Subcutaneous abdominal adipose tissue (tissue), 5 donors: ENCODE results near the gene ASB1.
"Not testable (repeated sequence)": the region's sequence is repeated elsewhere in the genome, so short reads cannot be mapped to it uniquely, and the experiment has no call there.

Experiments used
- H3K27ac ChIP-seq: one replicate; pipeline ENCODE4 v1.7.0; 2013; ENCODE audit warnings: low read depth, mild to moderate bottlenecking, inconsistent platforms, low read length, moderate library complexity
- H3K27me3 ChIP-seq, 5 donors: one replicate each; pipeline ENCODE4 v1.7.0; 2013; ENCODE audit warnings: low read length in 5 of 5, inconsistent platforms in 1 of 5; ENCODE audit not compliant: control insufficient read depth in 5 of 5, insufficient read depth in 4 of 5
- H3K36me3 ChIP-seq, 5 donors: one replicate each; pipeline ENCODE4 v1.7.0; 2013; ENCODE audit warnings: low read length in 5 of 5; ENCODE audit not compliant: control insufficient read depth in 5 of 5, insufficient read depth in 5 of 5
- H3K4me1 ChIP-seq, 5 donors: one replicate each; pipeline ENCODE4 v1.7.0; 2013; ENCODE audit warnings: low read length in 5 of 5, mild to moderate bottlenecking in 3 of 5, moderate library complexity in 1 of 5; ENCODE audit not compliant: control insufficient read depth in 5 of 5, insufficient read depth in 5 of 5
- H3K4me3 ChIP-seq, 5 donors: one replicate each; pipeline ENCODE4 v1.7.0; 2013; ENCODE audit warnings: low read length in 5 of 5, low read depth in 1 of 5
- H3K9ac ChIP-seq, 5 donors: one replicate each; pipeline ENCODE4 v1.7.0; 2013; ENCODE audit warnings: low read length in 5 of 5, mild to moderate bottlenecking in 4 of 5, moderate library complexity in 3 of 5
- H3K9me3 ChIP-seq, 5 donors: one replicate each; pipeline ENCODE4 v1.7.0; 2013; ENCODE audit warnings: low read length in 5 of 5; ENCODE audit not compliant: control insufficient read depth in 5 of 5
- donor health status: healthy.
- donor health status: healthy.
- donor health status: healthy.
- donor health status: healthy.
- donor health status: healthy.

Gene ASB1

GRCh38 chr2:238403632-238404405 lies 22.9 kb upstream of the ASB1 start:
- Histone ChIP-seq H3K36me3 (peaks cover 6 to 25% (median 12%) of the 10 kb centered on the region in 5 donors), H3K27ac (no peak overlapping the region), H3K4me1 (no peaks in the 10 kb centered on the region), H3K4me3 (no peak overlapping the region), H3K27me3 (no peaks in the 10 kb centered on the region), H3K9ac (no peak overlapping the region), H3K9me3 (no peaks in the 10 kb centered on the region)

- H3K9me3 ChIP-seq: no peaks in the 10 kb centered on the region
- no peaks in the 10 kb centered on the region for H3K27me3 ChIP-seq
- no peak overlapping the region for H3K27ac ChIP-seq
- peaks cover 0 to 17% (median 11%) of the 10 kb centered on the region in 5 donors for H3K36me3 ChIP-seq
- no peak overlapping the region for H3K9ac ChIP-seq
- no peaks in the 10 kb centered on the region for H3K4me1 ChIP-seq
- H3K4me3 ChIP-seq: no peak overlapping the region
These were observed 22.1 kb upstream of the ASB1 start for GRCh38 chr2:238404406-238405216.

- H3K36me3 ChIP-seq: peaks cover 0 to 18% (median 11%) of the 10 kb centered on the region in 5 donors
- H3K4me3 ChIP-seq, H3K9ac ChIP-seq, H3K27me3 ChIP-seq, H3K27ac ChIP-seq, H3K4me1 ChIP-seq, H3K9me3 ChIP-seq: not testable (repeated sequence)
These were observed 21.5 kb upstream of the ASB1 start for GRCh38 chr2:238405217-238405555.

- H3K27ac ChIP-seq: no peak overlapping the region
- no peaks in the 10 kb centered on the region for H3K9me3 ChIP-seq
- H3K4me1 ChIP-seq: no peaks in the 10 kb centered on the region
- no peak overlapping the region for H3K4me3 ChIP-seq
- no peaks in the 10 kb centered on the region for H3K27me3 ChIP-seq
- H3K9ac ChIP-seq: no peak overlapping the region
- peaks cover 0 to 17% (median 10%) of the 10 kb centered on the region in 5 donors for H3K36me3 ChIP-seq
These were observed 20.3 kb upstream of the ASB1 start for GRCh38 chr2:238406221-238406997.

GRCh38 chr2:238406998-238407285 lies 19.8 kb upstream of the ASB1 start:
- H3K4me1 ChIP-seq: no peaks in the 10 kb centered on the region

GRCh38 chr2:238407566-238407965 lies 19.2 kb upstream of the ASB1 start:
- Histone ChIP-seq H3K36me3 (peaks cover 0 to 10% (median 6%) of the 10 kb centered on the region in 5 donors), H3K9me3 (no peaks in the 10 kb centered on the region), H3K9ac (no peak overlapping the region), H3K27ac (no peak overlapping the region), H3K4me1 (no peaks in the 10 kb centered on the region), H3K4me3 (no peak overlapping the region), H3K27me3 (no peaks in the 10 kb centered on the region)

More at GRCh38 chr2:238406998-238407285, 19.8 kb upstream of the ASB1 start:
- Histone ChIP-seq H3K27ac (no peak overlapping the region), H3K27me3 (no peaks in the 10 kb centered on the region), H3K9ac (no peak overlapping the region), H3K9me3 (no peaks in the 10 kb centered on the region), H3K36me3 (peaks cover 0 to 11% (median 6%) of the 10 kb centered on the region in 5 donors), H3K4me3 (no peak overlapping the region)

- Histone ChIP-seq H3K27ac (no peak overlapping the region), H3K4me3 (no peak overlapping the region), H3K27me3 (no peaks in the 10 kb centered on the region), H3K9me3 (no peaks in the 10 kb centered on the region), H3K36me3 (peaks cover 0 to 10% (median 3%) of the 10 kb centered on the region in 5 donors), H3K9ac (no peak overlapping the region), H3K4me1 (no peaks in the 10 kb centered on the region)
These were observed 17.9 kb upstream of the ASB1 start for GRCh38 chr2:238408615-238409340.

- no peaks in the 10 kb centered on the region for H3K9me3 ChIP-seq
- no peaks in the 10 kb centered on the region for H3K27me3 ChIP-seq
- H3K9ac ChIP-seq: no peak overlapping the region
- no peaks in the 10 kb centered on the region for H3K4me1 ChIP-seq
- no peak overlapping the region for H3K27ac ChIP-seq
- peaks cover 0 to 5% (median 2%) of the 10 kb centered on the region in 5 donors for H3K36me3 ChIP-seq
- H3K4me3 ChIP-seq: no peak overlapping the region
These were observed 17.2 kb upstream of the ASB1 start for GRCh38 chr2:238409341-238410199.
